Measurements from ENCODE around the gene SCAPER.
A peak's percentile ranks its signal among the peaks of the same experiment; 100 is the strongest.

DNA sequence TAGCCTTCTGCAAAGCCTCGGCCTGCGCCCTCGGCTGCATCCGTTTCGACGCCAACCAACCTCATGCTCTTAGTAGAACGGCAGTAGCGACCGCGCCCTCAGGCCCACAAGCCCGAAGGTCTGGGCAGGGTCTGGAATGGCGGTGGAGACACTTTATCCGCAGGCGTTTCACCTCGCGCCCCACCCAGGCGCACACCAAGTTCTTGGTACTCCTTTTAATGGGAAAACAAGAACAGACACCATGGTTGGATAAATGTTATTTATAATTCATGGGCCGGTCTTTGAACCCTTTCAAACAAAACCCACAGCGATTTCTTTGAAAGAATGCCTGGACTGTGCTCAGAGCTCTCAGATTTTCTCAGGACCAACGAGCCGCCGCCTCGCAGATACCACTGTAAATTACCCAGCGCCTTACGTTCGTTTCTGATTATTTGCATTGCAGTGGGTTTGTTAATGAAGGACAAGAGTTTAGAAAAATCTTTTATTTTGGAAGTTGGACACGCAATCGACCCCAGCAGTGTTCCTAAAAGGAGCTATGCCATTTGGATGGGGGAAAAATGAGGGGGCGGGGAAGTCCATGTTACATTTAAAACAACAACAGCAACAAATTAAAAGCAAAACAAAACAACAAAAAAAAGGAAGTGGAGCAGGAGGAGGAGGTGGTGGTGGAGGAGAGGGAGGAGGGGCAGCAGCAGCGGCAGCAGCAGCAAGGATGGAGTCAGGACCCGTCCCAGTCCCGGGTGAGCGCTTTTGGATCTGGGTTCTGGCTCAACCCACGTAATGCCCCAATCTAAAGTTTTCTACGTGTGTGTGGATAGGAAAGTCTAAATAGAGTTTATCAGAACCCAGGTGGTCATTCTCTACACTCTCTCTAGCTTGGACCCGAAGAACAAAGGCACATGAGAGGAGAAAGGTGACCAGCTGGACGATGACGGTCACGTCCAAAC lies 569.6 kb downstream of the SCAPER start:
- TF ChIP-seq POLR2A (IDR thresholded peaks at IDR 0.05) (no peak), POLR2AphosphoS5 (IDR thresholded peaks at IDR 0.05) (peak; percentile 18 to 73 (median 38))
- TF ChIP-seq, protein P1, sequence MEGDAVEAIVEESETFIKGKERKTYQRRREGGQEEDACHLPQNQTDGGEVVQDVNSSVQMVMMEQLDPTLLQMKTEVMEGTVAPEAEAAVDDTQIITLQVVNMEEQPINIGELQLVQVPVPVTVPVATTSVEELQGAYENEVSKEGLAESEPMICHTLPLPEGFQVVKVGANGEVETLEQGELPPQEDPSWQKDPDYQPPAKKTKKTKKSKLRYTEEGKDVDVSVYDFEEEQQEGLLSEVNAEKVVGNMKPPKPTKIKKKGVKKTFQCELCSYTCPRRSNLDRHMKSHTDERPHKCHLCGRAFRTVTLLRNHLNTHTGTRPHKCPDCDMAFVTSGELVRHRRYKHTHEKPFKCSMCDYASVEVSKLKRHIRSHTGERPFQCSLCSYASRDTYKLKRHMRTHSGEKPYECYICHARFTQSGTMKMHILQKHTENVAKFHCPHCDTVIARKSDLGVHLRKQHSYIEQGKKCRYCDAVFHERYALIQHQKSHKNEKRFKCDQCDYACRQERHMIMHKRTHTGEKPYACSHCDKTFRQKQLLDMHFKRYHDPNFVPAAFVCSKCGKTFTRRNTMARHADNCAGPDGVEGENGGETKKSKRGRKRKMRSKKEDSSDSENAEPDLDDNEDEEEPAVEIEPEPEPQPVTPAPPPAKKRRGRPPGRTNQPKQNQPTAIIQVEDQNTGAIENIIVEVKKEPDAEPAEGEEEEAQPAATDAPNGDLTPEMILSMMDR (IDR thresholded peaks at IDR 0.05 in 8 of 11, conservative IDR thresholded peaks at IDR 0.05 in 3 of 11) = no peak
